Breast epithelium (tissue), 3 donors: Measurements from ENCODE around the gene CXCL14.

Experiments
- POLR2A ChIP-seq: fragments of 450-650 bp; IDR thresholded peaks from one replicate; pipeline ENCODE4 v1.6.1; 2016; ENCODE audit warnings: antibody characterized with exemption, mild to moderate bottlenecking, moderate library complexity
- POLR2AphosphoS5 ChIP-seq, 3 donors: sonication (generic); formaldehyde crosslinking; IDR thresholded peaks; one replicate each; pipeline ENCODE4 v1.6.1; 2017; ENCODE audit warnings: antibody characterized with exemption in 3 of 3

DNA sequence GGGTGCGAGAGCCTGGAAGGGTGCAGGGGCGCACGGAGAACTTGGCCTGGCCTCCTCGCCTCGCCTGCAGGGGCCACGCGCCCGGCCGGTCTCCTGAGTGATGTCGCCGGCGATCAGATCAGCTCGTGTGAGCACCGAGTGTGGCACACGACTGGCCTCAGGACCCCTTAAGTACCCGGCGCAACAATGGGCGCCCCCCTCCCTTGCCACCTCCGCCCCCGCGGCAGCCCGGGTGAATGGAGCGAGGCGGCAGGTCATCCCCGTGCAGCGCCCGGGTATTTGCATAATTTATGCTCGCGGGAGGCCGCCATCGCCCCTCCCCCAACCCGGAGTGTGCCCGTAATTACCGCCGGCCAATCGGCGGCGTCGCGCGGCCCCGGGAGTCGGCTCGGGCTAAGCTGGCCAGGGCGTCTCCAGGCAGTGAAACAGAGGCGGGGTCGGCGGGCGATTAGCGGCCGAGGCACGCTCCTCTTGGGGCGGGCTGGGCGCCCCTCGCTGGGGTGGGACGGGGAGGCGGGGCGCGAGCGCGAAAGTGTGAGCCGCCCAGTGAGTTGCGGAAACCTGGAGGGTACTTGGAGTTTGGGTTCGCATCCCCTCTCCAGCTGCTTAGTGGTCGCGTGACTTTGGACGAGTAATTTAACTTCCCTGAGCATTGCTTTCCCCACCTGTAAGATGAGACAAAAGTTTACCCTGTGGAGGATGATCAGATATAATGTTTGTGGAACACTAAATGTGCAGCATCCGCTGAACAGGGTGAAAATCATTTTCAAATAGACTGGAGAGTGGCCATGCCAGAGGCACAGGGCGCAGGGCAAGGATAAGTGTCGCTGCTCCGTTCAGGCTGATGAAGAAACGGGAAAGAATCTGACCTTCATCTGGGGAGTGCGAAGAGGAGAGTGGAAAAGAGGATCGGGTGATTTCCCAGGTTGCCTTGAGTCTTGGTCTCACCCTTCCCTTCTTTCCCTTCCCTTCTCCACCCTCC is 42.7 kb downstream of the CXCL14 start, which contains the start of gene NEUROG1:
- no peak for TF ChIP-seq POLR2A
- TF ChIP-seq POLR2AphosphoS5 (IDR thresholded peaks at IDR 0.05) = no peak
